HL-60 (cell line): Measurements from ENCODE around the gene CLCF1.

ENCODE experiments used
- POLR2AphosphoS5 ChIP-seq: IDR thresholded peaks from 2 replicates; pipeline ENCODE4 v1.6.1; 2012; ENCODE audit warnings: low read depth
- SPI1 ChIP-seq: IDR thresholded peaks from 2 replicates; pipeline ENCODE4 v1.6.1; 2012; ENCODE audit warnings: low read depth, mild to moderate bottlenecking, borderline replicate concordance
- TF ChIP-seq, protein P1 (sequence below): IDR thresholded peaks from one replicate; pipeline ENCODE4 v1.5.1; 2011; ENCODE audit warnings: low read length, control low read depth, inconsistent platforms; ENCODE audit not compliant: insufficient read depth

GRCh38 chr11:67364169-67364568, 9.2 kb downstream of the CLCF1 start:
- TF ChIP-seq POLR2AphosphoS5 (no peak), SPI1 (no peak)
- TF ChIP-seq, protein P1, sequence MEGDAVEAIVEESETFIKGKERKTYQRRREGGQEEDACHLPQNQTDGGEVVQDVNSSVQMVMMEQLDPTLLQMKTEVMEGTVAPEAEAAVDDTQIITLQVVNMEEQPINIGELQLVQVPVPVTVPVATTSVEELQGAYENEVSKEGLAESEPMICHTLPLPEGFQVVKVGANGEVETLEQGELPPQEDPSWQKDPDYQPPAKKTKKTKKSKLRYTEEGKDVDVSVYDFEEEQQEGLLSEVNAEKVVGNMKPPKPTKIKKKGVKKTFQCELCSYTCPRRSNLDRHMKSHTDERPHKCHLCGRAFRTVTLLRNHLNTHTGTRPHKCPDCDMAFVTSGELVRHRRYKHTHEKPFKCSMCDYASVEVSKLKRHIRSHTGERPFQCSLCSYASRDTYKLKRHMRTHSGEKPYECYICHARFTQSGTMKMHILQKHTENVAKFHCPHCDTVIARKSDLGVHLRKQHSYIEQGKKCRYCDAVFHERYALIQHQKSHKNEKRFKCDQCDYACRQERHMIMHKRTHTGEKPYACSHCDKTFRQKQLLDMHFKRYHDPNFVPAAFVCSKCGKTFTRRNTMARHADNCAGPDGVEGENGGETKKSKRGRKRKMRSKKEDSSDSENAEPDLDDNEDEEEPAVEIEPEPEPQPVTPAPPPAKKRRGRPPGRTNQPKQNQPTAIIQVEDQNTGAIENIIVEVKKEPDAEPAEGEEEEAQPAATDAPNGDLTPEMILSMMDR = no peak
